NB4 (cell line): ENCODE data around the gene HES2.

Source experiments
- MYC ChIP-seq: IDR thresholded peaks from 2 replicates; pipeline ENCODE4 v1.6.1; 2011; ENCODE audit warnings: low read depth, low read length
- POLR2A ChIP-seq: IDR thresholded peaks from 2 replicates; pipeline ENCODE4 v1.6.1; 2011; ENCODE audit warnings: mild to moderate bottlenecking; ENCODE audit not compliant: insufficient read length; ENCODE audit errors: extremely low read depth
- TF ChIP-seq, protein P1 (sequence below): IDR thresholded peaks from one replicate; pipeline ENCODE4 v1.5.1; 2012; ENCODE audit warnings: low read depth, low read length
- TF ChIP-seq, protein P2 (sequence below): IDR thresholded peaks from 2 replicates; pipeline ENCODE4 v1.6.1; 2011; ENCODE audit warnings: low read depth, low read length

DNA sequence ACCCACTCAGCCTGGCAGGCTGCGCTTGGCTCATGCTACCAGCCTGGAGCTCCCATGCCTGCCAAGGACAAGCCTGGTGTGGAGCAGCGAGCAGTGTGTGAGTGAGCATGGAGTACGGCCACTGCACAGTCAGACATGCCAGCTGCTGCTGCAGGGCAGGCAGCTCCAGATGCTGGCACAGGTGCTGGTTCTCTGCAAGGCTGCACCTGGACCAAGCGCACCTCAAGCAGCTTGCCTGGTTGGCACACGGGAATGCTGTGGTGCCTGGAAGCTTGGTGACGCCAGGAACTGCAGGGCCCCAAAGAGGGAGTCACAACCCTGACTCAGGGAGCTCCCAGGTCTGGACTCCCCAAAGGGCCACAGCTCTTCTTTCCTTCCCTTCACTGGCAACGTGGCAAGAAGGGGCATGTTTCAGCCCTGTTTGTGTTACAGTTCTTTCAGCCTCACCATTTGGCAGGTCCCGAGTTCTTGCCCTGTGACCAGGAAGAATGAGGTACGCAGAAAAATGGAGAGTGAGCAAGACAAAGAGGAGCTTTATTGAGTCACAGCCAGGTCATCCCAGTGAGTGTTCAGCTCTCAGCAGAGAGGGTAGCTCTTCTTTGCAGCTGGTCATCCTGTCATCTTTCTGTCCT lies 52.2 kb downstream of the HES2 start:
- TF ChIP-seq POLR2A: no peak
- TF ChIP-seq, protein P1, sequence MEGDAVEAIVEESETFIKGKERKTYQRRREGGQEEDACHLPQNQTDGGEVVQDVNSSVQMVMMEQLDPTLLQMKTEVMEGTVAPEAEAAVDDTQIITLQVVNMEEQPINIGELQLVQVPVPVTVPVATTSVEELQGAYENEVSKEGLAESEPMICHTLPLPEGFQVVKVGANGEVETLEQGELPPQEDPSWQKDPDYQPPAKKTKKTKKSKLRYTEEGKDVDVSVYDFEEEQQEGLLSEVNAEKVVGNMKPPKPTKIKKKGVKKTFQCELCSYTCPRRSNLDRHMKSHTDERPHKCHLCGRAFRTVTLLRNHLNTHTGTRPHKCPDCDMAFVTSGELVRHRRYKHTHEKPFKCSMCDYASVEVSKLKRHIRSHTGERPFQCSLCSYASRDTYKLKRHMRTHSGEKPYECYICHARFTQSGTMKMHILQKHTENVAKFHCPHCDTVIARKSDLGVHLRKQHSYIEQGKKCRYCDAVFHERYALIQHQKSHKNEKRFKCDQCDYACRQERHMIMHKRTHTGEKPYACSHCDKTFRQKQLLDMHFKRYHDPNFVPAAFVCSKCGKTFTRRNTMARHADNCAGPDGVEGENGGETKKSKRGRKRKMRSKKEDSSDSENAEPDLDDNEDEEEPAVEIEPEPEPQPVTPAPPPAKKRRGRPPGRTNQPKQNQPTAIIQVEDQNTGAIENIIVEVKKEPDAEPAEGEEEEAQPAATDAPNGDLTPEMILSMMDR: no peak
- TF ChIP-seq, protein P2, sequence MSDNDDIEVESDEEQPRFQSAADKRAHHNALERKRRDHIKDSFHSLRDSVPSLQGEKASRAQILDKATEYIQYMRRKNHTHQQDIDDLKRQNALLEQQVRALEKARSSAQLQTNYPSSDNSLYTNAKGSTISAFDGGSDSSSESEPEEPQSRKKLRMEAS: no peak
- TF ChIP-seq MYC: no peak
